GM21737 (cell line): Measurements from ENCODE around the gene ERC1.

ENCODE experiments used
- ATAC-seq: cut with Tn5 transposase; IDR thresholded peaks from one replicate; pipeline ENCODE4 v1.9.1; 2021; ENCODE audit warnings: mild to moderate bottlenecking, moderate library complexity; ENCODE audit not compliant: unreplicated experiment

ERC1 gene

GRCh38 chr12:1467710-1468109 lies 476.7 kb downstream of the ERC1 start:
- no peak for ATAC-seq

GRCh38 chr12:1469070-1469469 lies 478.0 kb downstream of the ERC1 start:
- no peak for ATAC-seq

DNA sequence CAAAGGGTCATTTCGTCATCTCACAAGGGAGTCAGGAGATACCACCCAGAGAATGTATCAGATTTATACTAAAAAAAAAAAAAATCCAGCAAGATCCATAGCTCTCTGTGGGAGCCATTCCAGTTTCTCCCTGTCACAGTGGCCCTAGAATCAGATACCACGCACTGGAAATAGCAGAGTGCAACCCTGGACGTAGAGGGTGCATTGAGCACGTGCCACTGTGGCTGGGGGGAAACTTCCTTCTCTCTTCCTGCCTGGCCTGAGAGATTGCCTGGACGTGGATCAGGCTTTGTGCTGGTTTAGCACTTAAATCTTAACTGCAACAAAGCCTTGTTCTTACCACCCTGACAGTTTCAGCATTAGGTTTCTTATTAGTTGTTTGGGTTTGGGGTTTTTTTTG lies 479.0 kb downstream of the ERC1 start:
- no peak for ATAC-seq

DNA sequence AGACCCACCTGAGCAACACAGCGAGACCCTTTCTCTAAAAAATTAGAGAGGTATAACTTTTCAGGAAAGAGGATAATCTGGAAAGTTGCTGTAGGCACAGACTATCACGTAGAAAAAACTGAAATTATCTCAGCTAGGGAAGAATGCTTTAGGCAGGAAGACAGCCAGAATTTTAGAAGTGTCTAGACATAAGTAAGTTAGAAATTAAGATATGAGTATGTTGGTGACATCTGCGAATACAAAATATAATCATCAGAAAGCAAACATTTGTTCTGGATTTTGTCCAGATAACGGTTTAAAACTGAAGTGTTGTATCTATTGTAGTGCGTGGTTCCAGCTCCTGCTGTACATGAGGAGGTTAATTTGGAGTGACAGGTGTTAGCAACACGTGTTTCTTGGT lies 480.2 kb downstream of the ERC1 start:
- no peak for ATAC-seq

DNA sequence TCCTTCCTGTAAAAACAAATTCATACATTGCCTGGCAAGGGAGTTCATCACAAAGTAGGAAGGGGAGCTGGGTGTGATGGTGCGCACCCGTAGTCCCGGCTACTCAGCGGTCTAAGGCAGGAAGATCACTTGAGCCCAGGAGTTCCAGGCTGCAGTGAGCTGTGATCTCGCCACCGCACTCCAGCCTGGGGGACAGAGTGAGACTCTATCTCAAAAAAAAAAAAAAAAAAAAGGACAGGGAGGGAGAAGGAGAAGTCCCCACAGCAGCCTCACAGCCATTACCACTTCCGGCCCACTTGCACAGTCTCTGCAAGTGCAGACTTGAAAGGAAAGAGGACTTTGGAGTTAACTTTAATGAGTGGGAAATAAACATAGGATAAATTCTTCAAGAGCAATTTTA lies 482.4 kb downstream of the ERC1 start:
- ATAC-seq: no peak

GRCh38 chr12:1474041-1474573 lies 483.1 kb downstream of the ERC1 start:
- no peak for ATAC-seq

- ATAC-seq: no peak
Observed at GRCh38 chr12:1474574-1475153, 483.6 kb downstream of the ERC1 start.

DNA sequence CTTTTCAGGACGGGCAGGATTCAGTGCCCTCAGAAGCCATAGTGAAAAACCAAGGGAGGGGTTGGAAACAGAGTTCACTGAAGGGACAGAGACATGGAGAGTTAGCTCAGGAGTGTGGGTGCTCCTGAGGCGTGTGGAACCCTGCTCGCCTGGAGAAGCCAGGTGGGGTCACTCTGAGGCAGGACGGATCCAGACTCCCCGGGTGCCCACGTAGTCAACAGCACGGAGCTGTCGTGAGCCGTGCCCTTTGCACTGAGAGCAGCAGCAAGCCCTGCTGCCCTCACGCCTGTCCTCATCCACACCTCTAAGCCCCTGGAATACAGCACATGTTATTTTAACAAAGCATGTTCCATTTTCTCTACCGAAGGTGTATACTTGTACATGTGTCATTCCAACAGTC lies 488.6 kb downstream of the ERC1 start:
- no peak for ATAC-seq

DNA sequence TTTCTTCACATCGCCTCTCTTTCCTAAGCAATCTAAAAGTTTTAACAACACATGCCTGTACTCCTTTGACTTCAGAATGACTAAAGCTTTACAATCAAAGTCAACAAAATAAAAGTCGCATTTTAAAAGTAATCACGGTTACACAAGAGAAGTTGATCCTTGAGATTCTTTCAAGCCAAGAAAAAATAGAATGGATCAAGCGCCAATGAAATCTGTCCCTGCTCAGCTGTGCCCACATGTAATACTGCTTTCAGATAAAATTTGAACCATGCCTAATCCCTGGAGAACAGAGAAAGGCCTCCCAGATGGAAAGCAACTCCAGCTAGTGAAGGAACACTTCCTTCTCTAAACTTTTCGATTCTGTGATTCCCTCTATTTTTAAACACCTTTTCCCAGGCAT lies 490.3 kb downstream of the ERC1 start:
- no peak for ATAC-seq

GRCh38 chr12:1481906-1482305 lies 490.9 kb downstream of the ERC1 start:
- no peak for ATAC-seq

GRCh38 chr12:1488908-1489381 lies 497.9 kb downstream of the ERC1 start:
- no peak for ATAC-seq

GRCh38 chr12:1491983-1492697 lies 501.1 kb downstream of the ERC1 start:
- ATAC-seq: no peak

GRCh38 chr12:1493781-1494565 lies 502.9 kb downstream of the ERC1 start:
- ATAC-seq: no peak

- no peak for ATAC-seq
Observed at GRCh38 chr12:1494856-1495255, 503.8 kb downstream of the ERC1 start.

DNA sequence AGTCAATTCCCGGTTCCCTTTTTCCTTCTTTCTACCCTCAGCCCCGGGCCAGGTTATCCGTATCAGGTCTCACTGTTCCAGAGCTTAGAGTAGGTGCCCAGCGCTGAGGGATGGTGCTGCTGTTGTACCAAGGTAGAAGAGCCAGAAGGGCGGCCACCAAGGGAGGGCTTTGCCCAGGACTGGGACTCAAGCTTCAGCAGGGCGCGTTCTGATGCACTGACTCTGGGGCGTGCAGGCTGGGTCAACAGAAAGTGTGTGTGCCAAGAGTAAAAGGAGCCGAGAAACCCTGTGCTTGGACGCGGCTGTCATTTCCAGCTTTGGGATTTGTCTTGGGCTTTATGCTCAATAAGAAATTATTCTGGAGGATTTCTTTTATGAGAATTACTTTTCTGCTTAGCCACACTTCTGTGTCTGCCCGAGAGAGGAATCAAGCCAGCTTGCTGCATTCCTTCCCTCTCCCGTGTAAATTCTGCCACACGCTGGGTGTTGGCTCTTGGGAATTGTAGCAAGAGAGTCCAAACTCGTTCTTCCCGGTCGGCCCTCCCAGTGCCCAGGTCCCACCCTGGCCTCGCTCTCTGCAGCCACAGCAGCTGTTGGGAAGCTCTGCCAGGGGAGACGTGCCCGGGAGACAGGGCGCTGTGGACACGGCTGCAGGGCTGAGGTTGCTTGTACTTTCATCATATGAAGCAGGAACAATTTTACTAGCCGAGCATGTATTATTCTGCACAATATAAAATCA lies 505.3 kb downstream of the ERC1 start:
- no peak for ATAC-seq

DNA sequence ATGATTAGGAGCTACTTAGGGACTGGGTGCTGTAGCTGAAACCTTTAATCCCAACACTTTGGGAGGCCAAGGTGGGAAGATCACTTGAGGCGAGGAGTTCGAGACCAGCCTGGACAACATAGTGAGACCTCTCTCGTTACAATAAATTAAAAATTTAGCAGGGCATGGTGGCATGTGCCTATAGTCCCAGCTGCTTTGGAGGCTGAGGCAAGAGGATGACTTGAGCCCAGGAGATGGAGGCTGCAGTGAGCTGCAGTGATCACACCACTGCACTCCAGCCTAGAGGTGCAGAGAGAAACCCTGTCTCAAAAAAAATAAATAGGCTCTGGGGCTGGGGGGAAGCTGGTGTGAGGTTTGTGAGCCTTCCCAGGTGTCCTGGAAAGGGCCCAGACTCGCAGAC lies 506.1 kb downstream of the ERC1 start:
- ATAC-seq: no peak

- ATAC-seq: no peak
Observed at GRCh38 chr12:1498199-1498740, 507.2 kb downstream of the ERC1 start.

DNA sequence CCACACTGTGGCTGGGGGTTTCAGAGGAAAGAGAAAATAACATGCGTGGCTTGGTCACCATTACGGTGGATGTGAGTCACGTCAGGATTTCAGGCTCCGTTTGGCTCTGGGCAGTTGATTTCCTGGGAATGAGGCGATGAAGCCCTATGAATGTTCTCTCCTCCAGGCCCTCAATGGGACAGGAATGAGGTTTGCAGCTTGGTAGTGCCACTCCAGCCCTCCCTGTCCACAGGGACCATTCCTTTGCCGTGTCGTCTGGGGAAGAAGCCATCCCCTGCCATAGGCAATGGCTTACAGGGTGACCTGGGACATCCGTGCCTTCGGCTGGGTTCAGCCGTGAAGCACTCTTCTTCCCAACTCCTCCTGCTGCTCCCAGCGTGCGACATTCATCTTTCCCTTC lies 508.3 kb downstream of the ERC1 start:
- ATAC-seq: no peak

DNA sequence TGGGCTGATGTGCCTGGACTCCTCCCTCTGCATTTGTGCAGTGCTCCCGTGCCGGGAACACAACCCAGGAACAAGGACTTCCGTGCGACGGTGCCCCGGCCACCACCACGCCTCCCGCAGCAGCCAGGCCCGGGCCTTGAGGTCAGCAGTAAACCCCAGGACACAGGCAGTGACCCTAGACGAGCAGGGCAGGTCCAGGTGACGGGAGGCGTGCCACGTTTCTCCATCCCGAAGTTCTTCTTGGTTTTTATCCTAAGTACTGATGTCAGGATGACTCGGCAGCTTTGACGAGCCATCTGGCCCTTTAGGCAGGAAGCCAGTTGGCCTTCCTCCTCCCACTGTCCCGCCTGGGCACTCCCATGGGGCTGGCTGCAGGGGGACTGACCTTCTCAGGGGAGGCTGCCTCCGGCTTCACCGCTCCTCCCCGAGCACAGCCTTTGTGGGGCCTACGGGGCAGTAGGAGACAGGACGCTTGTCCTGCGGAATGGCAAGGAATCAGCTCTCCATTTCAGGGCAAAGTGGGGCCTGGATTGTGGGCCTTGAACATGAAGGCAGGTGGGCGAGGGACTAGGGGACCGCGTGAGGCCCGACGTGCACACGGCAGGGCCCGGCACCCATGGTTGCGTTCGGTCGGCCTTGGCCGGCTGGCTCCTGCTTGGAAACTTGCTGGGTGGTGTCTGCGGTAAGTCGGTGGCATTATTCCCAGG lies 509.2 kb downstream of the ERC1 start:
- ATAC-seq: no peak

DNA sequence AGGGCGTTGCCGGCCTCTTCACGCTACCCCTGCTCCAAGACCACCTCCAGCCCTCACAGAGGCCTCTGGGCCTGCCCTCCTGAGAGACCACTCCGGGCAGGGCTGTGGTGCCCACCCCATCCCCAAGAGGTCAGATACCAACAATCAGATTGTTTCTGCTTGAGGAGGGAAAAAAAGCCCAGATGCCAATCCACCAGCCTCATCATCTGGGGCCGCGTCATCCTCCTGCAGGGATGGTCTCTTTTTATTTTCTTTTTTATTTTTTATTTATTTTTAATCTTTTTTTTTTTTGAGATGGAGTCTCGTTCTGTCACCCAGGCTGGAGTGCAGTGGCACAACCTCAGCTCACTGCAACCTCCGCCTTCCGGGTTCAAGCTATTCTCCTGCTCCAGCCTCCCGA lies 510.0 kb downstream of the ERC1 start:
- no peak for ATAC-seq
